CD4-positive, alpha-beta T cell treated with Interleukin-12 subunit alpha and Interleukin-12 subunit beta, for 1 hour (primary cell): Measurements from ENCODE around the gene MPO.

Experiments
- DNase-seq: peaks from one replicate; pipeline ENCODE4 v3.0.0-alpha.2; 2020

Gene MPO

DNA sequence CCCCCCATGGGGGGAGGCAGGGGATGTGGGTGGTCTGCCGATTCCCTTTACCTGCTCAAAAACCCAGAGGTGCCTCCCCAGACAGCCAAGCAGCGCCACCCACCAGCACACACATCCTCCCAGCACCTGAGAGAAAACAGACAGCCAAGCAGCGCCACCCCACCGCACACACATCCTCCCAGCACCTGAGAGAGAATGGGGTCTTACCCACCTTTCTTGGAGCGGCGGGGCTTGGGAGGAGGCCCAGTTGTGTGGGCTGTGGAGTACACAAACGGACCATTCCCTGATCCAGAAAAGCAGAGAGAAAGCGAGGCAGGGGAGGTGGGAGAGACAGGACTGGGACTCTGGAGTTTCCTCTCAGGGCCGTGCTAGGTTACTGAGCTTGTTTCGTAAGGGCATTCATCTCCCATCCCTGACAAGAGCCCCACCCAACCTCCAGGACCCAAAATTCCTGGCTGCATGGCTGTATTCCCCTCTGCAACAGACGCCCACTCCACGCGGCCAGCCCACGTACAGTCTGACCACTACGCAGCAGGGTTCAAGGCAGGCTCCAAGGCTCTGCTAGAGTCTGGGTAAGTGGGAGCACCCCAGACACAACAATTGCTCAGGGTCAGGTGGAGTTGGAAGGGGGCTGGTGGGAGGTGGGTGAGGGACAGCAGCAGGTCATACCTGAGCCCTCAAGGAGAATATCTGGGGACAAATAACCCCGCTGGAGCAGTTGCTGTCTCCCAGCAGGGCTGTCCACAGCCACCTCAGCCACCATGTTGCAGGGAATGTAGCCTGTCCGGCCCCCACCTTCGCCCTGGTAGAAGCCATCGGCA lies 25.6 kb upstream of the MPO start:
- DNase-seq = no peak

DNA sequence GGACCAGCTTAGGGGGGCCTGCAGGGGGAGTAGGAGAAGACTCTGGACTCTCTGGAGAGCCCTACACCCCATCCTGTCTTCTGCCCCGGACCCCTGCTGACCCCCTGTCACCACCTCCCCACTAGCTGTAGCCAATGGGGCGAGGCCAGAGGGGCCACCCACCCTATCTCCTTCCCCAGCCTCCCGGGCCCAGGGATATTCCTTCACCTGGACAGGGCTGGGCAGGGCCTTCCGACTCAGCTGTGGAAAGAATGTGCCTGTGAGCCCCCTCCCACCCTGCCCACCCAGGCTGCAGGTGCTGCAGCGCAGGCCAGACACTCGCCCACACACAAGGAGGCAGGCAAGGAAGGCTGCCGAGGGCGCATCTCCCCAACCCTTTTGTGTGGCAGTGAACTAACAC lies 24.9 kb upstream of the MPO start:
- no peak for DNase-seq

DNA sequence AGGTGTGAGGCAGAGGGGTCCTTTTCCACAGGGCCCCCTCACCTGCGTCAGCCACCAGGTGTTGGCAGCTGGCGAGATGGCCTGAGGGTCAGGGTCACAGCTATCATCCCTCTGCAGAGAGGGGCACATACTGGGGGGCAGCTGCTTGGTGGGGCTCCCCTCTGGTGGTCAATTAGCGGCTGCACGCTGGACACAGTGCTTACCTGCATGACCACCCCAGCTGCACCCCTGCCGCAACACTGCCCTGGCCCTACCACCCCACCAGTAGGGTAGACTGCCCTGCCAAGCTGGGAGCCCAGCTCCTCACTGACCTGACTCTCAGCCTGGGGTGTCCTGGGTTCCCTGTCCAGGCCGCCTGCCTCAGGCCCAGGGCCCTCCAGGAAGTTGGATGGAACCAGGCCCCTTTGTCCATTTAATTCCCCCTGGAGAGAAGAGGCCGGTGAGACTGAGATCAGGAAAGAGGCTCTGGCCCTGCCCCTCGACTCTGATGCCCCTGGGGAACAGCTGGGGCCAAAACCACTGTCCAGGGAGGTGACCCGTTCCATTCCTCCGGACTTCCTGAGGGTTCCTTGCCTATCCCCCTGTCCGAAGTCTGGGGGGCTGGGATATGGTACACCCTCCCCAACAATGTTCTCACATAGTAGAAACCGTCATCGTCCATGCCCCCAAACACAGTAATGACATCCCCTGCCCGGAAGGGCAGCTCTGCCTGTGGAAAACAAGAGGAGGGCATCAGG lies 24.2 kb upstream of the MPO start:
- no peak for DNase-seq

DNA sequence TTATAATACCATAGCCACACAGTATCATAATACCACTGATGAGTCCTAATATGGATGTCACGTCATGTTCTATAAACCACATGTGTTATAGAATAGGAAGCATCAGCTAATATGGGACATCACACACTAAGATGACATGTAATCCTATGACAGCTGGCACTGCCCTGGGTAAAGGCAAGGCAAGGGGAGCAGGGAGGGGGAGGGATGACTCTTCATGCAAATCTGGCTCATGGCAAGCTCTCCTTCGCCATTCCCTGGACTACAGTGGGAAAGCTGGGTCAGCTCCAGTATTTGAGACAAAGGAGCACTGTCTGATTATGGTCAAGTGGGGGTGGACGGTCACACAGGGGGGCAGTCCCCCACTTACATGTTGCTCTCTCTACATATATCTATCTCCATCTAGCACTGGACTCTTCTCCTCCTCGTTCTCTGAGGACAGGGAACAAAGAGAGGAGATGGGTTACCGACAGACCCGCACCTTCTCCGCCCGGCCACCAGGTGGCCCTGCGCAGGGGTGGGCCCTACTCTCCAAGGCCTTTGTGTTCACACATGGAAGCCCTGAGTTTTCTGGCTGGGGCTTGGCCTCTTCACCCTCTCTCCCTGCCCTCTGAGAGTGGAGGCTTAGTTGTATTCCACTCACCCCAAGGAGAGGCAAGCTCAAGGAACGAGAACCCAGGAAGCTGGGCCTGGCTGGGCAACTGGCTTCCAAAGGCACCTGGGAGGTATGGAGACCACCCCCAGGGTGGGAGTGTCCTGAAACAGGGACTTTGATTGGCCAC lies 23.4 kb upstream of the MPO start:
- peak; percentile 69 for DNase-seq

DNA sequence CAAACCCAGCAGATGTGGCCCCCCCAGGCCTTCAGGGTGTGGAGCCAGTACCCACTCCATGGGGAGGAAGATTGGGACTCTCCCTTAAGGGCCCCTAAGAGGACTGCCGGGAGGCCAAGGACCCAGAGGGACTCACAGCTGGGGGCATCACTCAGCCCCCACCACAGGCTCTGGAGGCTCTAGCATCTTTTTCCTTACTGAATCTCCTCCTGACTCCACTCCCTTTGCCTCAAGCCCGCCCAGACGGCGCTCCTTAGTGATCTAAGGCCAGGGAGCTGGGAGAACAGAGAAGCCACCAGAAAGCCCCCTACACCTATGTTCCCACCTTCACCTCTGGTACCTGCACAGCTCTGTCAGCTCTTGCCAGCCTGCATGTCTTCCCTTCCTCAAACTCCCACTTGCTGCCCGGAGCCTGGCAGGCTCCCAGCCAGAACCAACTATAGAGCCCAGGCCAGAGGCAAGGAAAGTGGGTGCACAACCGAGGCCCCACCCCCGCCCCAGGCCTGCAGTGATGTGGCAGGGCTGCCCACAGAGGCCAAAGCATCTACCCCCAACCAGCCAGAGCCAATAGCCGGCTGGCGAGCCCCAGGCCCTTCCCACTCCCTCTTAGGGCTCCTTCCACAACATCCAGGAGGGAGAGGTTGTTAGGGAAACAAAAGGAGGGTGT lies 22.3 kb upstream of the MPO start:
- no peak for DNase-seq

DNA sequence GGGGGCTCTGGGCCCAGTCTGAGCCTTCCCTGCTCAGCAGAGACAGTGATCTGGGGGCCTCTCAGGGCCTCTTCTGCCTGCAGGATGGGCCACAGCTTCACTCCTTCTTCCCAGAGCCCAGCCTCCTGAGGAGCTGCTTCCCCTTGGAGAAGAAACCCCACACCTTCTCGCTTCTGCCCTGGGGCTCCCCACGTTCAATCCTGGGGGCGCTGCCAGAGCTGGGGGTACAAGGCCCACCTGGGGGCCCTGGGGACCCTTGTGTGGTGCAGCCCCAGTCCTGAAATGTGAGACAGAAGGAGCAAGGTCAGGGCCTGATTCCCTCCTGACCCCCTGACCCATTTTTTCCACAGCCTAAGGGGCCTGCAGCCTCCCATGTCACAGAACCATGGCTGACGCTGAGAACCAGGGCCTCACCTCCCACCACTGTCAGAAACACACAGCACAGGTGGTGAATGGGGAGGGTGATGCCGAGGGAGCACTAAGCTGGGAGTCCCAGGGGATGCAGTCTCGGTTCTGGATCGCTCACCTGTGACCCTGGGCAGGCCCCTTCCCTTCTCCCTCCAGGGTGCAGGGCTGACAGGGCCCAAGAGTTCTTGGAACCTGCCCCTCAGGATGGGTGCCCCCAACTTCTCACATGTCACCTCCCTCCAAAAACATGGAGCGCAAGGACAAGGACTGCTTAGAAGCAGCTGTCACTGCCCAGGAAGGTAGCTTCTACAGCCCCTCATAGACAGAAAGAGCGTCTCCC lies 21.6 kb upstream of the MPO start:
- DNase-seq = no peak

DNA sequence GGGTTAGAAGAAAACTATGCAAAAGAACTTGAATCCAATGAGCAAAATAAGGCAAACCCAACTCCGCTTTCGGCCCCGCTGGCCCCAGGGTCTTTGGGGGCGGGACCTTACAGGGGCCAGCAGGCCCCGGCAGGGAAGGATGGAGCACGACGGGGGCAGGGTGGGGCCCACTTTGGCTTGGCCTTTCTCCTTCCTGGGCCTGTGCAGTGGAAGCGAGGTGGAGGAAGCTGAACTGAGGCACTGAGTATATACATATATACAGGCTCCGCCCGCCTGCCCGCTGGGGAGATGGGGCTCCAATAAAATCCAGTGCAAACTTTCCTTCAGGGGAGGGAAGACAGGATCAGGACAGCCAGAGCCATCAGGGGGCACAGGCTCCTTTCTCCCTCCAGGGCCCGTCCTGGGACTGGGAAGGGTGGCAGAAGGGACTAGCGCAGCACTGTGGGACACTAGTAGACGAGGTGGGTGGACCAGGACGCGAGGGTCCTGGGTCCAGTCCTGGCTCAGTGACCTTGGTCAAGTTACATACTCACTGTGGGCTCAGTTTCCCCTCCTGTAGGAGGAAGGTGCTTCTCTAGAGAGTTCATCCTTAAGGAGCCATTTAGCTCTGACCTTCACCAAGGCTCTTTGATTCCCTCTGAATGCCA lies 20.9 kb upstream of the MPO start:
- no peak for DNase-seq

DNA sequence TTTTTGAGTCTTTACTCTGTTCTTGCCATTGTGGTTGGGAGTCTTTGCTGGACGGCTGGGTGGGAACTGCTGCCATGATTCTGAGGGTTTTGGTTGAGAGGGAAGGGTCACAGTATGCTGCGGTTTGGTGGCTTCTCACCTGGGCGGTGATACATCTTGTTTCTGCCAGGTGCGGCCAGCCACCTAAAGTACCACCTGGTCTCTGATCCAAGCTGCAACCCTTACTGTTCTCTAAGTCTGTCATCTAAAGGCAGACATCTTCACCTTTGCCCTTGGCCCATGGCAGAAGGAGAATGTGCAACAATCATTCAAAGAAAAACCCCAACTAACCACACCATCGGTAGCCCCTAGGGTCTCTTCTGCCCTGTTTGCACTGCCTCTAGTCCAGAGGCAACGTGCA lies 19.6 kb upstream of the MPO start:
- DNase-seq = no peak

DNA sequence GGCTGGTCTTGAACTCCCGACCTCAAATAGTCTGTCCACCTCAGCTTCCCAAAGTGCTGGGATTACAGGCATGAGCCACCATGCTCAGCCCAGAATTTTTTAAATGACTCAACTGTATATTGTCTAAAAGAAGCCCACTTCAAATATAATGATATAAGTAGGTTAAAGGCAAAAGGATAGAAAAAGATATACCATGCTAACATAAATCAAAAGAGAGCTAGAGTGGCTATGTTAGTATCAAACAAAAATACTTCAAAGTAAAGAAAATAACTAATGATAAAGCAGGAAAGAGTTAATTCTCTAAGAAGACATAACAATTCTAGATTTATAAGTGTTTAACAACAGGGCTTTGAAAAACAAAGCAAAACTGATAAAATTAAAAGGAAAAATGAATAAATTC lies 13.3 kb upstream of the MPO start:
- DNase-seq = no peak

DNA sequence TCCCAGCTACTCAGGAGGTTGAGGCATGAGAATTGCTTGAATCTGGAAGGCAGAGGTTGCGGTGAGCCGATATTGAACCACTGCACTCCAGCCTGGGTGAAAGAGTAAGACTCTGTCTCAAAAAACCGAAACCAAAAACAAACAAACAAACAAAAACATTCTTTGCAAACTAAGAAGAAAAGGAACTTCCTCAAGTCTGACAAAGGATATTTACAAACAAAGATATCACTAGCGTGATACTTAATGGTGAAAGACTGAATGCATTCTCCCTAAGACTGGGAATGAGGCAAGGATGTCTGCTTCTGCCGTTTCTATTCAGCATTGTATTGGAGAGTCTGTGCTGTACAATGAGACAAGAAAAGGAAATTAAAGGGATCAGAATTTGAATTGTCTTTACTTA lies 10.5 kb upstream of the MPO start:
- DNase-seq = no peak

DNA sequence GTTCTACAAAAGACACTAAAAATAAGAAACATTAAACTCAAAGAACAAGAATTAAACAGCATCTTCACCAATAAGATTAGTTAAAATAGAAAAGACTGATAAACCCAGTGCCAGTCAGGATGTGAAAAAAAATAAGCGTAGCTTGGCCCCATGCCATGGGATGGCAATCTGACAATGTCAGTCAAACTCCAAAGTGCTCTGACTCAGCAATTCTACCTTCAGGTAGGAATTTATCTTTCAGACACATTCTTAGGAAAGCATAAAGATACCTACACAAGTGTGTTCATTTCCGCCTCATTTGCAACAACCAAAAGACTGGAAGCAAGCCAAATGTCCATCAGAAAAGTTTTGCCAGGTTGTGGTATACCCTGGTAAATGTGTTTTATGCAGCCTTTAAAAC lies 9.1 kb upstream of the MPO start:
- DNase-seq = no peak

DNA sequence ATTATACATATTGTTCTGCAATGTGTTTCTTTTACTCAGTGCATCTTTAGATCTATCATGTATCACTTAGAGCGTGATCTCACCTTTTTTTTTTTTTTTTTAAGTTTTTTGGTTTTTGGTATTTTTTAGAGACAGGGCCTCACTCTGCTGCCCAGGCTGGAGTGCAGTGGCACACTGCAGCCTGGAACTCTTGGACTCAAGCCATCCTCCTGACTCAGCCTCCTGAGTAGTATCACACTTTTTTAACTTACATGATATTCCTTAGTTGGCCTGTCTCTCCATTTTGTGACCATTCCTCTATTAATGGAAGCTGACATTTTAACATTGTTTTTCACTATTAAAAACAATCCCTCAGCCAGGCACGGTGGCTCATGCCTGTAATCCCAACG lies 4.7 kb upstream of the MPO start:
- no peak for DNase-seq

DNA sequence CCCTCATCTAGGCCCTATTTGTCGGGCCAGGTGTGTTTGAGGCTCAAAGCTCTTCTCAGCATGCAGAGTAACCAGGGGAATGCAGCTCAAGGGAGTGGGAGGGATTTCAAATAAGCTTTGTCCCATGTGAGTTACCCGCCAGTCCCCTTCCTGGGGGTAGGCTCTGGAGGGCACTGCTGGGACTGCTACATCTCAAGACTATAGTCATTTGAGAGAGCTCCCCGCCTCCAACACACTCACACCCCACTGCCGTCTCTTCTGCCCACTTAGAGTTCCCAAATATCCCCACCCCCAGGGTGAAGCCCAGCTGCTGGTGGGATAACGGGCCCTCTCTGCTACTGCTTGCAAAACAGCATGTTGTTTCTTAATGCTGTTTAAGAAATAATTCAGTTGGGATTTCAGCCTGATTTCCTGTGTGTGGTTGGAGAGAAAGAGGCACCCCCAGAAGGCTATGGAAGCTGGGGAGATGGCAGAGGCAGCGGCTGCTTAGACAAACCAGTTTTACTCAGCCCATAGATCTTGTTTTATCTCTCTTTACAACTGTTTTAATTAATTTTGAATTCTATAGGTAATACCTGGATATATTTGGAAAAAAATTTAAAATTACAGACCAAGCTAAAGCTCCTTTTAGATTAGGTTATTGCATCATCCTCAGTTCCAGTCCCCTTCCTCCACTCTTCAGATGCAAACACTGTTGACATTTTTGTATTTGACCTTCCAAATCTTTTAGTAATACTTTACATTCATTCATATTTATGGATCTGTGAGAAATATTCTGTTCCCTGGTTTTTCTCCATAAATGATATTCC lies 4.1 kb upstream of the MPO start:
- DNase-seq = no peak

DNA sequence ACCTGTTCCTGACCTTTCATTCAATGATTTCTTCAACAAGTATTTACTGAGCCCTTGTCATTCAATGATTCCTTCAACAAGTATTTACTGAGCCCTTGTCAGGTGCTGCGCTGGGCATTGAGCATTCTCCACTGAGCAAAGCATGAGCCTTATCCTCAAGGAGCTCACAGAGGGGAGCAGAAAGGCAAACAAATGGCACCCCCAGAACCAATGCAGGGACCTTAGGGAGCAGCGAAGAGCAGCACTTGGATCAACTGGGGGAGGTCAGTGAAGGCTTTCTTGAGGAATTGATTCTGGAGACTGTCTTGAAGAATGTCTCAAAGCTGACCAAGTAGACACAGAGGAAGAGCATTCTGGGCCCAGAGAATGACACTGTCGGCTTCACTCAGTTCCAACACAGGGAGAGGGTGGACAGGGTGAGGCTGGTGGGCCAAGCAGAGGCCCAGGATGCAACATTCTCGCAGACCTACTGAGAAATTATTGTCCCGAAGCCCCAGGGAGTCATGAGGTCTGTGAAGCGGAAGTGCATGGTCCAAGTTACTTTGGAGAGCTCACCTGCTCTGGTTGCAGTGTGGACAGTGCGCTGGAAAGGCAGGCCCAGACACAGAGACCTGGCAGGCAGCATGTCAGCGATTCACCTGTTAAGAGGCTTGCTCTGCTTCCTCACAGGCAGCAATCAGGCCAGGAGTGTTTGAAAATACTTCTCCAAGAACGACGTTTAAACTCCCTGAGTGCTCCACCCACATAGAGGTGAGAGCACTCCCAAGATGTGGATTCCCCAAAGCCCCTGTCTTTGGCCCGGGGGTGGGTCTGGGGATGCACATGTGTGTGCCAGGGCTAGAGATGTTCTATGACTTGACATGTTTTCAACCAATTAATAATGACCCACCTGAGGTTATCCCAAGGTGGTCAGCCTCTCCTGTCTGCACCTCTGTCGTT lies 3.2 kb upstream of the MPO start:
- no peak for DNase-seq

DNA sequence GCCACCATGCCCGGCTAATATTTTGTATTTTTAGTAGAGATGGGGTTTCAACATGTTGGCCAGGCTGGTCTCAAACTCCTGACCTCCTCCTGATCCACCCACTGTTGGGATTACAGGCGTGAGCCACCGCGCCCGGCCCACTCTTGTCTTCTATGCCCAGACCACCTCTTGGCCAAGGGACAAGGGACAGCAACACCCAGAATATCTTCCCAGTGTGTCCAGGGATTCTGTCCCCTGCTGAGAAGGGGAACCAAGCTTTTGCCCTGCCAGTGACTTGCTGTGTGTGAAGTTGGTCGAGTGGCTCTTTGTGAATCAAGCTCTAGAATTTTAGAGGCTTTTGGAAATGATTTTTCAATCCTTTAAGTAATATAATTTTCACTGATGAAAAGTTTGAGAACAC lies 1.7 kb upstream of the MPO start:
- DNase-seq = no peak

DNA sequence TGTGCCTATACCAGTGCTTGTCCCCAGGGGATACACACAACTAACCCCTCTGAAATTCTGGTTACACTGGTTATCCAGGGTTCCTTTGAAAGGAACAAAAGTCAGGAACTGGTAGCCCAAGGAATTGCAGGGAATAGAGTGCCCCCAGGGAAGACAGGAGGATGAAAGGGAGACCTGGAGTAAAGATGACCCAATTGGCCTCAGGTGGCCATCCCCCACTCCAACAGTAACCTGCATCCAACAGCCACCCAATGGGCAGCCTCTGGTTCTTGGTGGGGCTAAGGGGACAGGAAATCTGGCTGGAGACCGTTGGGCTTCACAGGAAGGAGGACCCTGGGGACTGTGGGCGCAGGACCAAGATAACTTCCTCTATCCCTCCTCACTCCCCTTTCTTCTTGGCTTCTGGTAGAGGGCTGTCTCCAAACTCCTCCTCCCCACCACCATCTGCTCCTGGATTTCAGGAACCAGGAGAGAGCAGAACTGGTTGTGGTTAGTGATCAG lies 826 bp upstream of the MPO start:
- DNase-seq = no peak

DNA sequence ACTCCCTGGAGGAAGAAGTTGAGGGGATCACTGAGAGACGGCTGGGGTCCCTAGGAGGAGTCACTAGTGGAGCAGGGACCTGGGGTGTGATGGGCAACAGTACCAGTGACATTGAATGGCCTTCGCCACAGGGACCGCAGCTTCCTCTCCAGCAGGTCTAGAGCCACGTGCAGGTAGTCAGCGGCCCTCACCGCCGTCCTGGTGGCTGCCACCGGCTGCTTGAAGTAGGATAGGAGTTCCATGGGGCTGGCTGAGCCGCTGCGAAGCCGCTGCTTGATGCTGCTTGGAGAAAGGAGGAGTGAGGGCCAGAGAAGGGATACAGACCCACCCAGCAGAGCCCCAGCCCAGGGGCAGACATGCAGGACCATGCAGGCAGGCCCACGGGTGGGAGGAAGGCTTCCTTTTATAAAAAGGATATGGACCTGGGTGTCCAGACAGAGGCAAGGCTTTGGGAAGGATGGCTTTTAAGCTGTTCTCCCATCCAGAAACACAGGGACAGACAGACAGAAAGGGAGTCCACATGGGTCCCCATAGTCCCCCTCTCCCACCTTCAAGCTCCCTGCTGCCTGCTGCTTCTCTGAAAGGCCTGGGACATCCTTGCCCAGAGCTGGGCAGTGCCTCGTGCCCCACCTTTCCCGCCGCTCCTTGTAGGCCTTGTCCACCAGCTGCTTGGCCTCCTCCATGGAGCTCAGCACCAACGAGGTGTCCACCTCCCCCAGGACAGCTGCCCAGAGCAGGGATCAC lies 827 bp downstream of the MPO start:
- no peak for DNase-seq

DNA sequence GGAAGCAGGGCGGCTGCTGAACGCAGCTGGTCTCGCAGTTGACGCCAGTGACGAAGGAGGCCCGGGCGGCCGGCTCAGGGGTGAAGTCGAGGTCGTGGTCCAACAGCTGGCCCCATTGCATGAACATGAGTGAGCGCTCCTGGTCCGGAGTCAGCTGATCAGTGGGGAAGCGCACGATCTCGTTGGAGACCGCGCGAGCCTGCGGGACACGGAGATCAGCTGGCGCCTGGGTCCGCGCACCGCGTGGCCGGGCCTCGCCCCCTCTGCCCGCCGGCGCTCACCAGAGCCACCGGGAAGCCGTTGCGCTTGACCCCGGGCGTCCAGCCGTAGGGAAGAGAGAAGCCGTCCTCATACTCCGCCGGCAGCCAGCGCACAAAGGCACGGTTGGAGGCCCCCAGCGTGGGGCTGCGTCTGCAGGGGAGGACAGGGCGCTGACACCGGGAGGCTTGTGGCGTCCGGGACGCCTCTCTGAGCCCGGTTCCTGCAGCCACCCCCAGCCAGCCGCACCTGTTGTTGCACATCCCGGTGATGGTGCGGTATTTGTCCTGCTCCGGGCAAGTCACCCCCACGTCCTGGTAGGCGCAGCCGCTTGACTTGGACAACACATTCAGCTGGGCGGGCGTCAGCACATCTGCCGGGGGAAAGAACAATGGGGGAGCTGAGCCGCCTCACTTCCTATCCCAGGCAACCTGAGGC lies 1.6 kb downstream of the MPO start:
- no peak for DNase-seq
